H1 (cell line): ENCODE data around the gene RSKR. TPM values are rescaled to one million over a fixed set of nuclear protein-coding genes. Genes with fewer than 3 reads are reported as not detected.
A peak's percentile ranks its signal among the peaks of the same experiment; 100 is the strongest.

Source experiments
- CTCF ChIA-PET: fragments of 300-600 bp; sonication (Branson Sonifier 250); formaldehyde crosslinking; loops from one replicate; lab custom pipeline; 2021; ENCODE audit not compliant: partially characterized antibody; lab: Charles Lee
- POLR2A ChIA-PET: fragments of 300-600 bp; sonication (Branson Sonifier 250); formaldehyde crosslinking; loops from one replicate; lab custom pipeline; 2021; ENCODE audit warnings: inconsistent platforms; ENCODE audit not compliant: partially characterized antibody; lab: Charles Lee
- DNase-seq, 2 experiments: peaks; one replicate each; pipeline versions ENCODE4 v3.0.0 to v3.0.0-alpha.2; 2010 to 2022; ENCODE audit warnings: low spot score in 2 of 2, low read depth in 1 of 2, mixed read lengths in 1 of 2
- FAIRE-seq: peaks from 2 replicates; lab custom pipeline; 2011; peaks lifted over from hg19 to GRCh38; lab: Jason Lieb, UNC
- H2AFZ ChIP-seq: 2 replicates; pipeline ENCODE4 v1.8.1; 2012; ENCODE audit warnings: low read length, inconsistent platforms
- H2AK5ac ChIP-seq: 2 replicates; pipeline ENCODE4 v1.6.1; 2013; ENCODE audit warnings: low read depth, low read length
- H2BK120ac ChIP-seq: replicated peaks from 2 replicates; pipeline ENCODE3; 2013; ENCODE audit warnings: low read depth, low read length, inconsistent platforms
- H2BK12ac ChIP-seq: 2 replicates; pipeline ENCODE4 v1.6.1; 2013; ENCODE audit warnings: low read depth, low read length
- H2BK15ac ChIP-seq: 2 replicates; pipeline ENCODE4 v1.6.1; 2013; ENCODE audit warnings: low read length
- H2BK20ac ChIP-seq: 2 replicates; pipeline ENCODE4 v1.6.1; 2013; ENCODE audit warnings: low read length
- H2BK5ac ChIP-seq: 2 replicates; pipeline ENCODE4 v1.6.1; 2013; ENCODE audit warnings: low read depth, low read length
- H3K14ac ChIP-seq: 2 replicates; pipeline ENCODE4 v1.6.1; 2013; ENCODE audit warnings: inconsistent platforms; ENCODE audit not compliant: insufficient read length
- H3K18ac ChIP-seq: 2 replicates; pipeline ENCODE4 v1.6.1; 2013; ENCODE audit warnings: low read length; ENCODE audit errors: extremely low read depth
- H3K23ac ChIP-seq: 2 replicates; pipeline ENCODE4 v1.6.1; 2013; ENCODE audit warnings: inconsistent platforms; ENCODE audit not compliant: insufficient read length
- H3K23me2 ChIP-seq: 2 replicates; pipeline ENCODE4 v1.6.1; 2013; ENCODE audit warnings: low read depth, low read length
- H3K27ac ChIP-seq: 2 replicates; pipeline ENCODE4 v1.6.1; 2011; ENCODE audit warnings: low read depth, low read length, inconsistent platforms
- H3K27me3 ChIP-seq, 4 experiments: replicated peaks in 1 of 4; 1 replicate in 1 of 4; 2 replicates in 3 of 4; pipeline versions ENCODE4 v1.6.1 to v1.8.1; 2011 to 2013; ENCODE audit warnings: low read length in 3 of 4, mild to moderate bottlenecking in 3 of 4, inconsistent platforms in 2 of 4, mixed read lengths in 2 of 4, moderate library complexity in 1 of 4; ENCODE audit not compliant: control insufficient read depth in 3 of 4, insufficient read depth in 3 of 4; ENCODE audit errors: extremely low read depth in 1 of 4
- H3K36me3 ChIP-seq, 4 experiments: 2 replicates each; pipeline versions ENCODE4 v1.6.1 to v1.8.1; 2011 to 2013; ENCODE audit warnings: mild to moderate bottlenecking in 4 of 4, low read length in 3 of 4, moderate library complexity in 2 of 4, control low read depth in 1 of 4, inconsistent platforms in 1 of 4; ENCODE audit not compliant: insufficient read depth in 4 of 4, control insufficient read depth in 2 of 4
- H3K4ac ChIP-seq: replicated peaks from 2 replicates; pipeline ENCODE3; 2013; ENCODE audit warnings: low read length, low read depth, mixed read lengths, inconsistent platforms; ENCODE audit not compliant: insufficient read length
- H3K4me1 ChIP-seq, 4 experiments: replicated peaks in 1 of 4; 1 replicate in 1 of 4; 2 replicates in 3 of 4; pipeline versions ENCODE4 v1.6.1 to v1.8.1; 2011 to 2013; ENCODE audit warnings: low read length in 3 of 4, inconsistent platforms in 2 of 4, mixed read lengths in 1 of 4; ENCODE audit not compliant: insufficient read depth in 4 of 4, control insufficient read depth in 3 of 4
- H3K4me2 ChIP-seq, 2 experiments: 2 replicates each; pipeline versions ENCODE4 v1.6.1 to v1.8.1; 2011 to 2013; ENCODE audit warnings: low read depth in 2 of 2, low read length in 2 of 2, control low read depth in 1 of 2, inconsistent platforms in 1 of 2, mild to moderate bottlenecking in 1 of 2; ENCODE audit not compliant: insufficient read depth in 1 of 2
- H3K4me3 ChIP-seq, 4 experiments: fragments of 200-600, 300-600 bp in 1 of 4; sonication (generic), shearing (Covaris generic), sonication (Bioruptor Twin) in 1 of 4; 2 replicates each; pipeline versions ENCODE4 v1.5.1 to v1.8.1; 2011 to 2016; ENCODE audit warnings: low read length in 4 of 4, low read depth in 3 of 4, control low read depth in 2 of 4, inconsistent platforms in 2 of 4, mild to moderate bottlenecking in 2 of 4, mixed read lengths in 1 of 4, moderate library complexity in 1 of 4; ENCODE audit not compliant: insufficient read depth in 2 of 4; ENCODE audit errors: extremely low read depth in 1 of 4
- H3K56ac ChIP-seq: replicated peaks from 2 replicates; pipeline ENCODE3; 2013; ENCODE audit warnings: low read depth, mild to moderate bottlenecking, mixed read lengths, low read length, inconsistent platforms; ENCODE audit not compliant: insufficient read length
- H3K79me1 ChIP-seq: 2 replicates; pipeline ENCODE4 v1.6.1; 2013; ENCODE audit warnings: low read depth, low read length, control low read depth
- H3K79me2 ChIP-seq, 2 experiments: 2 replicates each; pipeline versions ENCODE4 v1.6.1 to v1.8.1; 2012 to 2013; ENCODE audit warnings: low read length in 2 of 2, mild to moderate bottlenecking in 2 of 2, inconsistent platforms in 1 of 2; ENCODE audit not compliant: insufficient read depth in 2 of 2, control insufficient read depth in 1 of 2
- H3K9ac ChIP-seq, 4 experiments: replicated peaks in 1 of 4; 1 replicate in 1 of 4; 2 replicates in 3 of 4; pipeline versions ENCODE4 v1.6.1 to v1.8.1; 2011 to 2013; ENCODE audit warnings: low read depth in 3 of 4, low read length in 3 of 4, control low read depth in 2 of 4, mild to moderate bottlenecking in 2 of 4, moderate library complexity in 2 of 4, inconsistent platforms in 1 of 4; ENCODE audit errors: extremely low read depth in 1 of 4
- H3K9me3 ChIP-seq, 2 experiments: 2 replicates each; pipeline versions ENCODE4 v1.6.1 to v1.8.1; 2012 to 2013; ENCODE audit warnings: mild to moderate bottlenecking in 2 of 2, moderate library complexity in 2 of 2, control low read depth in 1 of 2, inconsistent platforms in 1 of 2, low read depth in 1 of 2, low read length in 1 of 2, mixed read lengths in 1 of 2; ENCODE audit not compliant: insufficient read depth in 2 of 2
- H4K20me1 ChIP-seq, 2 experiments: replicated peaks in 1 of 2; 2 replicates each; pipeline versions ENCODE3 to v1.8.1; 2011 to 2013; ENCODE audit warnings: inconsistent platforms in 2 of 2, low read length in 2 of 2, mild to moderate bottlenecking in 1 of 2; ENCODE audit not compliant: insufficient read depth in 2 of 2, control insufficient read depth in 1 of 2
- H4K5ac ChIP-seq: 2 replicates; pipeline ENCODE4 v1.6.1; 2013; ENCODE audit warnings: low read length, low read depth, mixed read lengths, inconsistent platforms; ENCODE audit not compliant: insufficient read length
- H4K8ac ChIP-seq: 2 replicates; pipeline ENCODE4 v1.8.0; 2013; ENCODE audit warnings: mild to moderate bottlenecking, moderate library complexity, low read length, inconsistent platforms; ENCODE audit not compliant: insufficient read depth; ENCODE audit errors: extremely low read depth
- H4K91ac ChIP-seq: replicated peaks from 2 replicates; pipeline ENCODE3; 2013; ENCODE audit warnings: low read length, mixed read lengths, inconsistent platforms; ENCODE audit not compliant: insufficient read length
- ASH2L ChIP-seq: fragments of 200-600, 300-600 bp; sonication (generic); IDR thresholded peaks from one replicate; pipeline ENCODE4 v1.7.1; 2017; ENCODE audit warnings: low read length
- CEBPB ChIP-seq: IDR thresholded peaks from 2 replicates; pipeline ENCODE4 v1.6.1; 2012; ENCODE audit warnings: low read depth, low read length
- GABPA ChIP-seq: IDR thresholded peaks from 2 replicates; pipeline ENCODE4 v1.6.1; 2011; ENCODE audit warnings: mild to moderate bottlenecking, low read length, moderate library complexity, borderline replicate concordance; ENCODE audit not compliant: insufficient read depth
- RAD21 ChIP-seq, 2 experiments: IDR thresholded peaks in 1 of 2; conservative IDR thresholded peaks in 1 of 2; 2 replicates each; pipeline ENCODE4 v1.6.1; 2011; ENCODE audit warnings: low read depth in 2 of 2, low read length in 2 of 2, improper control_type of control experiment in 1 of 2, inconsistent platforms in 1 of 2, mild to moderate bottlenecking in 1 of 2, moderate library complexity in 1 of 2
- RBBP5 ChIP-seq: IDR thresholded peaks from 2 replicates; pipeline ENCODE4 v1.7.1; 2012; ENCODE audit warnings: low read depth, mild to moderate bottlenecking, inconsistent platforms, low read length, moderate library complexity, borderline replicate concordance
- RXRA ChIP-seq: IDR thresholded peaks from 2 replicates; pipeline ENCODE4 v1.6.1; 2011; ENCODE audit warnings: low read depth, mild to moderate bottlenecking, low read length, moderate library complexity; ENCODE audit not compliant: insufficient read depth
- TAF1 ChIP-seq: IDR thresholded peaks from 2 replicates; pipeline ENCODE4 v1.6.1; 2011; ENCODE audit warnings: mild to moderate bottlenecking, low read depth, low read length
- TAF7 ChIP-seq: optimal IDR thresholded peaks from 2 replicates; pipeline ENCODE3; 2011; ENCODE audit warnings: low read depth, mild to moderate bottlenecking, inconsistent platforms, low read length, moderate library complexity, borderline replicate concordance
- WGBS, 2 experiments: shearing (Covaris generic) in 1 of 2; methylation state at CpG; one replicate each; pipeline versions ENCODE4 v1.1.6 to v1.1.7; 2013 to 2015; ENCODE audit warnings: low lambda C conversion rate in 2 of 2, mixed read lengths in 2 of 2, inconsistent platforms in 1 of 2, low coverage in 1 of 2, missing lambda C conversion rate in 1 of 2; ENCODE audit not compliant: insufficient replicate concordance in 2 of 2, insufficient coverage in 1 of 2, insufficient read length in 1 of 2; ENCODE audit errors: extremely low coverage in 1 of 2, missing lambda C conversion rate in 1 of 2; 5-methylcytosine and 5-hydroxymethylcytosine counted together
- polyA plus RNA-seq, 7 experiments: library from polyadenylated mRNA; depleted of rRNA in 3 of 7; stranded (reverse) in 5 of 7; unstranded in 2 of 7; fragments of >200 nt in 5 of 7; fragments of 200-250 nt in 2 of 7; gene quantifications; 1 replicate in 5 of 7; 2 replicates in 1 of 7; 4 replicates in 1 of 7; pipeline versions ENCODE4 v1.2.1 to v1.2.3, GENCODE V29; 2011 to 2013; ENCODE audit warnings: missing spikeins in 2 of 7, mixed read lengths in 2 of 7
- total RNA-seq: library from RNA; stranded (reverse); fragmentation: NEBNext Ultra II Directional; extraction: Animal tissue kit (Norgen Biotek cat#: 25700); gene quantifications from 2 replicates; pipeline ENCODE4 v1.2.1, GENCODE V29; 2021
- TF ChIP-seq, protein P1 (sequence below): IDR thresholded peaks from 2 replicates; pipeline ENCODE4 v1.6.1; 2012; ENCODE audit warnings: inconsistent platforms

The RSKR gene
- total and polyA plus RNA-seq, 2 of the 8 experiments (the other 6 are each of a cell fraction or from before 2014, with no cell fraction given), result 24.1 to 28.5 TPM

DNA sequence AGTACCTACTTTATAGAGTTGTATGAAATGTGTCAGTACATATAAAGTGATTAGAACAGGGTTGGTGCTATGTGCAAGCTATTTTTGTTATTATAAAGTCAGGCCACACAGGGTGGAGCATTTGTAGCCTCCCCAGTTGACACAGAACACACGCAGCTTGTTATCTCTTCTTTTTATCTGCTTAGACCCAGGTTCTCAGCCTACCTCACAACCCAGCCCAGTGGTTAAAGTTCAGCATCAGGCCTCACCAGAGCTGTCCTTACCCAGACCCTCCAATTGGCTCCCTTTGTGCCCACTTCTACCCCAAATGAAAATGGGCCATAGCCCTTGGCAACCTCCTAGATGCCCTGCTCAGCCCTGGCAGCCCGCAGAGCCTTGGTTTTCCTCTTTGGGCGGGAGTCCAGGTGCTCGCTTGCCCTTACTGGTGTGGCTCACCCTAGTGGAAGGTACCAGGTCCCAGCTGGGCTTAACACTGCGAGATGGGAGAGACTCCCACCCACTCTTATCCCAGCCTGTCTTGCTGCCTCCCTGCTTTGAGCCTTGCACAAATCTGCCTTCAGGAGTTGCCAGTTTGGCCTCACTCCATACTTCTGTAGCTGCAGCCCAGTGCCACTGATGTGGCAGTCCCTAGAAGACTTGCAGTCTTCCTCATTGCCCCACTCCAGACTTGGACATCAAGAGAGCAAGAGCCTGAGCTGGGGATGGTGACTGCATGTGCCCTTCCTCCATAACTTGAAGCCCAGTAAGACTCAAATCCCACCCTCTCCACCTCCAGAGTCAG lies 41.5 kb downstream of the RSKR start:
- peak overlapping the region; percentile 66 to 88; a peak in 2 of 4 replicates for H3K4me2 ChIP-seq
- H3K79me1 ChIP-seq, result no peaks in the 10 kb centered on the region
- H4K91ac ChIP-seq, result no peak overlapping the region
- peak overlapping the region in 1 of 4 experiments; percentile 88; a peak in 3 of 8 replicates for H3K4me3 ChIP-seq
- peaks cover 0 to 16% of the 10 kb centered on the region in 2 experiments; a peak in 2 of 4 replicates for H3K79me2 ChIP-seq
- DNase-seq (no peak), FAIRE-seq (no peak)
- WGBS, 2 experiments, result 75% methylated on average over 5 of the region's 5 CpGs; no CpG with 5 or more reads in 1 of the 2 experiments
- H4K8ac ChIP-seq, result no peak overlapping the region; the same call in 1 of the 2 replicates
- H3K23me2 ChIP-seq, result peaks cover 6% of the 10 kb centered on the region
- ChIA-PET POLR2A (interaction anchor here (1.3 to 4.8 kb wide), 4 partner anchors 12 to 149 kb away, joined by 3 to 23 read pairs (median 6); partner anchors contain the start of genes SPAG5 and UNC119), CTCF (interaction anchor here (0.7 to 6.0 kb wide), 7 partner anchors 15 to 143 kb away, joined by 3 to 58 read pairs (median 4); partner anchors contain the start of gene SPAG5)
- H2BK12ac ChIP-seq, result no peak overlapping the region
- H2AK5ac ChIP-seq, result no peak overlapping the region
- no peak overlapping the region for H3K23ac ChIP-seq
- no peaks in the 10 kb centered on the region for H3K9me3 ChIP-seq
- no peak overlapping the region for H3K4ac ChIP-seq
- no peak overlapping the region for H3K14ac ChIP-seq
- no peak overlapping the region for H3K27ac ChIP-seq
- H3K56ac ChIP-seq, result no peak overlapping the region
- H4K20me1 ChIP-seq, result peaks cover 3 to 4% of the 10 kb centered on the region in 2 experiments
- H2BK15ac ChIP-seq, result no peak overlapping the region
- no peak overlapping the region for H2BK120ac ChIP-seq
- no peak overlapping the region for H3K18ac ChIP-seq
- no peak overlapping the region for H2BK20ac ChIP-seq
- H3K36me3 ChIP-seq, result peaks cover 0 to 6% (median under 1%) of the 10 kb centered on the region in 4 experiments; a peak in 4 of 8 replicates
- peaks cover 2 to 9% (median 6%) of the 10 kb centered on the region in 4 experiments; a peak in 6 of 7 replicates for H3K4me1 ChIP-seq
- no peak for TF ChIP-seq TAF1
- no peak for TF ChIP-seq RAD21 (IDR thresholded peaks at IDR 0.05 in 1 of 2, conservative IDR thresholded peaks at IDR 0.05 in 1 of 2; ENCODE audit: low read depth in 2 of 2, low read length in 2 of 2)
- no peak for TF ChIP-seq ASH2L
- TF ChIP-seq RXRA, result no peak
- TF ChIP-seq, protein P1, sequence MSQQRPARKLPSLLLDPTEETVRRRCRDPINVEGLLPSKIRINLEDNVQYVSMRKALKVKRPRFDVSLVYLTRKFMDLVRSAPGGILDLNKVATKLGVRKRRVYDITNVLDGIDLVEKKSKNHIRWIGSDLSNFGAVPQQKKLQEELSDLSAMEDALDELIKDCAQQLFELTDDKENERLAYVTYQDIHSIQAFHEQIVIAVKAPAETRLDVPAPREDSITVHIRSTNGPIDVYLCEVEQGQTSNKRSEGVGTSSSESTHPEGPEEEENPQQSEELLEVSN, result no peak
- no peak for TF ChIP-seq CEBPB
- TF ChIP-seq TAF7, result no peak
- no peak for TF ChIP-seq GABPA
- no peak for TF ChIP-seq RBBP5
- no peak overlapping the region; the same call in 1 of the 2 replicates for H2BK5ac ChIP-seq
- H2AFZ ChIP-seq, result no peak overlapping the region
- H3K9ac ChIP-seq, result no peak overlapping the region
- peaks cover 0 to 8% (median 4%) of the 10 kb centered on the region in 4 experiments; a peak in 4 of 7 replicates for H3K27me3 ChIP-seq
- H4K5ac ChIP-seq, result no peak overlapping the region
